Stimulated activated naive CD8-positive, alpha-beta T cell treated with anti-CD3 and anti-CD28 coated beads, Interleukin-15, Interleukin-2, amounts not matched to agents 100 ng/mL and 50 ng/mL, for 24 hours (primary cell): ENCODE results near the gene SCTR.
A peak's percentile ranks its signal among the peaks of the same experiment; 100 is the strongest.

Source experiments
- H3K27ac Mint-ChIP-seq: one replicate; pipeline ENCODE4 v1.8.0; 2021; ENCODE audit warnings: mild to moderate bottlenecking, mixed read lengths
- H3K27me3 Mint-ChIP-seq: one replicate; pipeline ENCODE4 v1.8.0; 2021; ENCODE audit warnings: mixed read lengths
- H3K36me3 Mint-ChIP-seq: one replicate; pipeline ENCODE4 v1.8.0; 2021; ENCODE audit warnings: low read depth, mixed read lengths
- H3K4me1 Mint-ChIP-seq: one replicate; pipeline ENCODE4 v1.8.0; 2021; ENCODE audit warnings: low read depth, mixed read lengths
- H3K4me3 Mint-ChIP-seq: one replicate; pipeline ENCODE4 v1.8.0; 2021; ENCODE audit warnings: mild to moderate bottlenecking, mixed read lengths
- H3K9me3 Mint-ChIP-seq: one replicate; pipeline ENCODE4 v1.8.0; 2021; ENCODE audit warnings: mixed read lengths

SCTR gene

GRCh38 chr2:119439574-119440500 lies 84.4 kb downstream of the SCTR start:
- no peak overlapping the region for H3K27ac Mint-ChIP-seq
- H3K36me3 Mint-ChIP-seq: no peaks in the 10 kb centered on the region
- H3K27me3 Mint-ChIP-seq: no peaks in the 10 kb centered on the region
- no peaks in the 10 kb centered on the region for H3K9me3 Mint-ChIP-seq
- H3K4me3 Mint-ChIP-seq: no peak overlapping the region
- no peaks in the 10 kb centered on the region for H3K4me1 Mint-ChIP-seq

- Mint-ChIP-seq H3K4me3 (no peak overlapping the region), H3K4me1 (no peaks in the 10 kb centered on the region), H3K27ac (no peak overlapping the region), H3K36me3 (no peaks in the 10 kb centered on the region), H3K9me3 (no peaks in the 10 kb centered on the region), H3K27me3 (peaks cover 5% of the 10 kb centered on the region)
Observed at GRCh38 chr2:119438726-119439284, 85.5 kb downstream of the SCTR start.

- H3K27me3 Mint-ChIP-seq: peaks cover 9% of the 10 kb centered on the region
- no peak overlapping the region for H3K27ac Mint-ChIP-seq
- no peaks in the 10 kb centered on the region for H3K4me1 Mint-ChIP-seq
- H3K9me3 Mint-ChIP-seq: no peaks in the 10 kb centered on the region
- no peaks in the 10 kb centered on the region for H3K36me3 Mint-ChIP-seq
- no peak overlapping the region for H3K4me3 Mint-ChIP-seq
Observed at GRCh38 chr2:119438128-119438656, 86.1 kb downstream of the SCTR start.

GRCh38 chr2:119436993-119437772 lies 87.1 kb downstream of the SCTR start:
- Mint-ChIP-seq H3K27me3 (peaks cover 19% of the 10 kb centered on the region), H3K27ac (no peak overlapping the region), H3K36me3 (no peaks in the 10 kb centered on the region), H3K4me1 (peaks cover 3% of the 10 kb centered on the region), H3K9me3 (no peaks in the 10 kb centered on the region), H3K4me3 (no peak overlapping the region)

- H3K4me1 Mint-ChIP-seq: peaks cover 9% of the 10 kb centered on the region
- H3K27ac Mint-ChIP-seq: no peak overlapping the region
- no peaks in the 10 kb centered on the region for H3K36me3 Mint-ChIP-seq
- no peak overlapping the region for H3K4me3 Mint-ChIP-seq
- H3K27me3 Mint-ChIP-seq: peaks cover 26% of the 10 kb centered on the region
- H3K9me3 Mint-ChIP-seq: no peaks in the 10 kb centered on the region
Observed at GRCh38 chr2:119435953-119436297, 88.4 kb downstream of the SCTR start.

- H3K27me3 Mint-ChIP-seq: peaks cover 32% of the 10 kb centered on the region
- no peaks in the 10 kb centered on the region for H3K9me3 Mint-ChIP-seq
- peaks cover 11% of the 10 kb centered on the region for H3K4me1 Mint-ChIP-seq
- H3K4me3 Mint-ChIP-seq: no peak overlapping the region
- no peaks in the 10 kb centered on the region for H3K36me3 Mint-ChIP-seq
- H3K27ac Mint-ChIP-seq: no peak overlapping the region
Observed at GRCh38 chr2:119435081-119435952, 89.0 kb downstream of the SCTR start.

- Mint-ChIP-seq H3K27me3 (peaks cover 36% of the 10 kb centered on the region), H3K27ac (no peak overlapping the region), H3K4me1 (peaks cover 11% of the 10 kb centered on the region), H3K4me3 (no peak overlapping the region), H3K36me3 (no peaks in the 10 kb centered on the region), H3K9me3 (no peaks in the 10 kb centered on the region)
Observed at GRCh38 chr2:119434664-119435063, 89.6 kb downstream of the SCTR start.

- Mint-ChIP-seq H3K4me3 (no peak overlapping the region), H3K36me3 (no peaks in the 10 kb centered on the region), H3K9me3 (no peaks in the 10 kb centered on the region), H3K4me1 (peaks cover 11% of the 10 kb centered on the region), H3K27ac (no peak overlapping the region), H3K27me3 (peaks cover 45% of the 10 kb centered on the region)
Observed at GRCh38 chr2:119433636-119434327, 90.5 kb downstream of the SCTR start.

- H3K27me3 Mint-ChIP-seq: peaks cover 51% of the 10 kb centered on the region
- H3K4me1 Mint-ChIP-seq: peaks cover 11% of the 10 kb centered on the region
- H3K27ac Mint-ChIP-seq: no peak overlapping the region
Observed at GRCh38 chr2:119432851-119433522, 91.3 kb downstream of the SCTR start.

GRCh38 chr2:119431976-119432850 lies 92.1 kb downstream of the SCTR start:
- Mint-ChIP-seq H3K36me3 (no peaks in the 10 kb centered on the region), H3K4me1 (peaks cover 11% of the 10 kb centered on the region), H3K27ac (no peak overlapping the region), H3K4me3 (peak overlapping the region; percentile 56), H3K27me3 (peaks cover 58% of the 10 kb centered on the region), H3K9me3 (no peaks in the 10 kb centered on the region)

More at GRCh38 chr2:119432851-119433522, 91.3 kb downstream of the SCTR start:
- Mint-ChIP-seq H3K4me3 (no peak overlapping the region), H3K36me3 (no peaks in the 10 kb centered on the region), H3K9me3 (no peaks in the 10 kb centered on the region)

- H3K27me3 Mint-ChIP-seq: peaks cover 64% of the 10 kb centered on the region
- peaks cover 11% of the 10 kb centered on the region for H3K4me1 Mint-ChIP-seq
- no peaks in the 10 kb centered on the region for H3K9me3 Mint-ChIP-seq
- no peaks in the 10 kb centered on the region for H3K36me3 Mint-ChIP-seq
- peak within 1 kb of the TSS; percentile 56 for H3K4me3 Mint-ChIP-seq
- no peak within 1 kb of the TSS for H3K27ac Mint-ChIP-seq
Observed at GRCh38 chr2:119431155-119431975, 92.9 kb downstream of the SCTR start, which contains the start of gene TMEM37. Gene TMEM37 (plus strand): TSS chr2:119431854. CDS start chr2:119431904, 50 bp downstream.

GRCh38 chr2:119430023-119430498 lies 94.2 kb downstream of the SCTR start:
- peaks cover 74% of the 10 kb centered on the region for H3K27me3 Mint-ChIP-seq
- no peaks in the 10 kb centered on the region for H3K36me3 Mint-ChIP-seq
- no peak overlapping the region for H3K4me3 Mint-ChIP-seq
- no peaks in the 10 kb centered on the region for H3K9me3 Mint-ChIP-seq
- peaks cover 11% of the 10 kb centered on the region for H3K4me1 Mint-ChIP-seq
- H3K27ac Mint-ChIP-seq: no peak overlapping the region
